Mesenchymal stem cell (in vitro differentiated cells and primary cell): ENCODE measurements around the gene ABCB11.

Source experiments
- DNase-seq: peaks from one replicate; pipeline ENCODE4 v3.0.0-alpha.2; 2013
- H2AFZ ChIP-seq: one replicate; pipeline ENCODE4 v1.6.1; 2013; ENCODE audit warnings: low read depth, mild to moderate bottlenecking, control low read depth, inconsistent platforms, low read length, moderate library complexity
- H2AK5ac ChIP-seq: 2 replicates; pipeline ENCODE4 v1.6.1; 2013; ENCODE audit warnings: low read length, moderate library complexity, mild to moderate bottlenecking, inconsistent platforms; ENCODE audit not compliant: severe bottlenecking
- H2BK120ac ChIP-seq: one replicate; pipeline ENCODE4 v1.6.1; 2013; ENCODE audit warnings: low read depth, mild to moderate bottlenecking, inconsistent platforms, low read length, moderate library complexity
- H2BK12ac ChIP-seq, 2 experiments: one replicate each; pipeline ENCODE4 v1.6.1; 2013; ENCODE audit warnings: inconsistent platforms in 2 of 2, low read length in 2 of 2, mild to moderate bottlenecking in 2 of 2, moderate library complexity in 2 of 2, control low read depth in 1 of 2
- H2BK15ac ChIP-seq: one replicate; pipeline ENCODE4 v1.6.1; 2013; ENCODE audit warnings: mild to moderate bottlenecking, low read depth, inconsistent platforms; ENCODE audit not compliant: poor library complexity, severe bottlenecking
- H2BK5ac ChIP-seq: 2 replicates; pipeline ENCODE4 v1.6.1; 2013; ENCODE audit warnings: low read depth, mild to moderate bottlenecking, low read length, control low read depth, inconsistent platforms; ENCODE audit not compliant: poor library complexity, severe bottlenecking
- H3K14ac ChIP-seq, 2 experiments: one replicate each; pipeline ENCODE4 v1.6.1; 2013; ENCODE audit warnings: inconsistent platforms in 2 of 2, low read length in 2 of 2, control low read depth in 1 of 2, mild to moderate bottlenecking in 1 of 2, moderate library complexity in 1 of 2
- H3K18ac ChIP-seq, 2 experiments: one replicate each; pipeline ENCODE4 v1.6.1; 2013; ENCODE audit warnings: inconsistent platforms in 2 of 2, low read length in 2 of 2, control low read depth in 1 of 2, low read depth in 1 of 2, mild to moderate bottlenecking in 1 of 2
- H3K23ac ChIP-seq, 2 experiments: one replicate each; pipeline ENCODE4 v1.6.1; 2013; ENCODE audit warnings: inconsistent platforms in 2 of 2, low read length in 2 of 2, mild to moderate bottlenecking in 2 of 2, moderate library complexity in 2 of 2, control low read depth in 1 of 2
- H3K27ac ChIP-seq: 2 replicates; pipeline ENCODE4 v1.5.1; 2013; ENCODE audit warnings: mild to moderate bottlenecking, moderate library complexity, low read length, control low read depth, inconsistent platforms; ENCODE audit not compliant: poor library complexity, severe bottlenecking
- H3K27me3 ChIP-seq, 2 experiments: 2 replicates each; pipeline versions ENCODE4 v1.6.1 to v1.7.0; 2013; ENCODE audit warnings: low read length in 2 of 2, mild to moderate bottlenecking in 2 of 2, moderate library complexity in 2 of 2, control low read depth in 1 of 2, inconsistent platforms in 1 of 2; ENCODE audit not compliant: control insufficient read depth in 1 of 2, insufficient read depth in 1 of 2
- H3K36me3 ChIP-seq, 2 experiments: 2 replicates each; pipeline versions ENCODE4 v1.6.1 to v1.7.0; 2013; ENCODE audit warnings: low read length in 2 of 2, control low read depth in 1 of 2, inconsistent platforms in 1 of 2, low read depth in 1 of 2, mild to moderate bottlenecking in 1 of 2; ENCODE audit not compliant: insufficient read depth in 2 of 2, control insufficient read depth in 1 of 2
- H3K4ac ChIP-seq, 2 experiments: one replicate each; pipeline ENCODE4 v1.6.1; 2013; ENCODE audit warnings: inconsistent platforms in 2 of 2, low read length in 2 of 2, mild to moderate bottlenecking in 2 of 2, moderate library complexity in 2 of 2, control low read depth in 1 of 2, low read depth in 1 of 2
- H3K4me1 ChIP-seq: 2 replicates; pipeline ENCODE4 v1.6.1; 2013; ENCODE audit warnings: low read depth, low read length, control low read depth; ENCODE audit not compliant: control insufficient read depth, insufficient read depth
- H3K4me2 ChIP-seq: 2 replicates; pipeline ENCODE4 v1.6.1; 2013; ENCODE audit warnings: low read length, mild to moderate bottlenecking, inconsistent platforms; ENCODE audit not compliant: poor library complexity, severe bottlenecking
- H3K4me3 ChIP-seq, 2 experiments: 2 replicates each; pipeline versions ENCODE4 v1.5.1 to v1.7.0; 2013; ENCODE audit warnings: low read length in 2 of 2, mild to moderate bottlenecking in 2 of 2, control low read depth in 1 of 2, low read depth in 1 of 2; ENCODE audit not compliant: insufficient read depth in 1 of 2
- H3K79me1 ChIP-seq: replicated peaks from 2 replicates; pipeline ENCODE4 v1.6.1; 2013; ENCODE audit warnings: mild to moderate bottlenecking, control low read depth, low read length, inconsistent platforms; ENCODE audit not compliant: poor library complexity, severe bottlenecking
- H3K9ac ChIP-seq: 2 replicates; pipeline ENCODE4 v1.7.0; 2013; ENCODE audit warnings: mild to moderate bottlenecking, low read length, moderate library complexity
- H3K9me3 ChIP-seq: 2 replicates; pipeline ENCODE4 v1.7.0; 2013; ENCODE audit warnings: mild to moderate bottlenecking, low read length; ENCODE audit not compliant: control insufficient read depth
- H4K8ac ChIP-seq: one replicate; pipeline ENCODE4 v1.6.1; 2013; ENCODE audit warnings: inconsistent platforms, mild to moderate bottlenecking, low read length, moderate library complexity
- H4K91ac ChIP-seq: one replicate; pipeline ENCODE4 v1.6.1; 2013; ENCODE audit warnings: mild to moderate bottlenecking, low read length, inconsistent platforms
- WGBS: methylation state at CpG from one replicate; pipeline ENCODE4 v1.1.7; 2013; ENCODE audit warnings: mixed read lengths; 5-methylcytosine and 5-hydroxymethylcytosine counted together

The ABCB11 gene

GRCh38 chr2:169073211-169073962 is 42.3 kb upstream of the ABCB11 start:
- Histone ChIP-seq H3K4me1 (peaks cover 8% of the 10 kb centered on the region), H3K4me2 (no peak overlapping the region), H3K4me3 (no peak overlapping the region), H2BK12ac (no peak overlapping the region), H3K27ac (peak overlapping the region; percentile 78), H3K79me1 (no peaks in the 10 kb centered on the region), H3K18ac (no peak overlapping the region), H4K91ac (no peak overlapping the region), H3K23ac (no peak overlapping the region), H3K9ac (no peak overlapping the region), H3K14ac (no peak overlapping the region), H2AFZ (no peak overlapping the region), H3K9me3 (no peaks in the 10 kb centered on the region), H2AK5ac (no peak overlapping the region), H3K36me3 (no peaks in the 10 kb centered on the region), H4K8ac (no peak overlapping the region), H2BK120ac (no peak overlapping the region), H2BK15ac (no peak overlapping the region), H3K4ac (no peak overlapping the region), H3K27me3 (no peaks in the 10 kb centered on the region), H2BK5ac (no peak overlapping the region)
- 86% methylated on average over 1 of the region's 3 CpGs for WGBS
- no peak for DNase-seq

GRCh38 chr2:169072163-169072925 is 41.2 kb upstream of the ABCB11 start:
- Histone ChIP-seq H2BK120ac (no peak overlapping the region), H2BK12ac (no peak overlapping the region), H3K9me3 (no peaks in the 10 kb centered on the region), H3K27ac (no peak overlapping the region), H3K36me3 (no peaks in the 10 kb centered on the region), H2AFZ (no peak overlapping the region), H3K9ac (no peak overlapping the region), H2AK5ac (no peak overlapping the region), H3K4ac (no peak overlapping the region), H3K4me3 (no peak overlapping the region), H3K4me1 (peaks cover 5% of the 10 kb centered on the region), H2BK5ac (no peak overlapping the region), H3K14ac (no peak overlapping the region), H3K27me3 (no peaks in the 10 kb centered on the region), H3K79me1 (no peaks in the 10 kb centered on the region), H4K91ac (no peak overlapping the region), H2BK15ac (no peak overlapping the region), H3K4me2 (no peak overlapping the region), H4K8ac (no peak overlapping the region), H3K18ac (no peak overlapping the region), H3K23ac (no peak overlapping the region)
- peak; percentile 23 for DNase-seq
- 88% methylated on average over 2 of the region's 4 CpGs for WGBS

GRCh38 chr2:169071455-169071854 is 40.3 kb upstream of the ABCB11 start:
- no peak overlapping the region for H2BK12ac ChIP-seq
- H3K27ac ChIP-seq = no peak overlapping the region
- no peak overlapping the region for H3K4me3 ChIP-seq
- H2BK120ac ChIP-seq = no peak overlapping the region
- H3K9ac ChIP-seq = no peak overlapping the region
- no peaks in the 10 kb centered on the region for H3K9me3 ChIP-seq
- H2BK5ac ChIP-seq = no peak overlapping the region
- H3K79me1 ChIP-seq = no peaks in the 10 kb centered on the region
- H3K4ac ChIP-seq = no peak overlapping the region
- no peak overlapping the region for H3K14ac ChIP-seq
- no peak overlapping the region for H3K18ac ChIP-seq
- 88% methylated on average over 2 of the region's 5 CpGs for WGBS
- DNase-seq = no peak
- no peak overlapping the region for H4K91ac ChIP-seq
- no peaks in the 10 kb centered on the region for H3K36me3 ChIP-seq
- H3K4me1 ChIP-seq = peaks cover 5% of the 10 kb centered on the region
- no peak overlapping the region for H2BK15ac ChIP-seq
- no peak overlapping the region for H2AFZ ChIP-seq
- peak overlapping the region; percentile 64 for H2AK5ac ChIP-seq
- no peak overlapping the region for H3K23ac ChIP-seq
- no peaks in the 10 kb centered on the region for H3K27me3 ChIP-seq
- no peak overlapping the region for H4K8ac ChIP-seq
- H3K4me2 ChIP-seq = no peak overlapping the region

GRCh38 chr2:169069833-169070232 is 38.7 kb upstream of the ABCB11 start:
- no peak overlapping the region for H3K27ac ChIP-seq
- no peak overlapping the region for H3K4me2 ChIP-seq
- no peak overlapping the region for H4K91ac ChIP-seq
- H2BK5ac ChIP-seq = no peak overlapping the region
- 71% methylated on average over 1 of the region's 2 CpGs for WGBS
- H2BK120ac ChIP-seq = no peak overlapping the region
- H3K14ac ChIP-seq = no peak overlapping the region
- no peak overlapping the region for H2BK12ac ChIP-seq
- H3K4ac ChIP-seq = no peak overlapping the region
- H3K18ac ChIP-seq = no peak overlapping the region
- H3K4me1 ChIP-seq = peaks cover 5% of the 10 kb centered on the region
- H3K9me3 ChIP-seq = no peaks in the 10 kb centered on the region
- H3K4me3 ChIP-seq = no peak overlapping the region
- no peaks in the 10 kb centered on the region for H3K36me3 ChIP-seq
- no peak overlapping the region for H3K9ac ChIP-seq
- no peak overlapping the region for H2AK5ac ChIP-seq
- H4K8ac ChIP-seq = no peak overlapping the region
- H2BK15ac ChIP-seq = no peak overlapping the region
- no peak overlapping the region for H2AFZ ChIP-seq
- DNase-seq = no peak
- H3K79me1 ChIP-seq = no peaks in the 10 kb centered on the region
- no peak overlapping the region for H3K23ac ChIP-seq
- H3K27me3 ChIP-seq = no peaks in the 10 kb centered on the region
